NCI-H524 (cell line): ENCODE results near the gene KIF1B.
A peak's percentile ranks its signal among the peaks of the same experiment; 100 is the strongest.

ENCODE experiments used
- DNase-seq, 2 experiments: peaks; one replicate each; lab custom pipeline; 2025; lab: John Stamatoyannopoulos, UW

Gene KIF1B

DNA sequence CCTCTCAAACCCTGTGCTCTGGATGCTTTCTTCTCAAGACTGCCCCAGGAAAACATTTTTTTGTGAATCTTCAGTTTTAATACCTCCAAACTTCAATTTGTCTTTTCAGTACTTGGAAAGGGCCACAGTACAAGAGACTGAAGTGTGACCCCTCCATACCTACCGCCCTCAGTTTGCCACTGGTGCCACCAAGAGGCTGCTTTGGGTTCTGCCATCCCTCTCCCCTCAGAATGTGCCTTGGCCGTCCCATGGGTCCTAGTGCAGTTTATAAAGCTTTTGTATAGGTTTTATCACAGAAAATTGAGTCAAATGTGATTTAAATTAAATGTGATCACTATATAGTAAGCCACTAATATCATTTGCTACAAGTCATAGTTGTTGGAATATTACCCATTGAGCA lies 127.7 kb downstream of the KIF1B start:
- peak; percentile 3 to 23 for DNase-seq

DNA sequence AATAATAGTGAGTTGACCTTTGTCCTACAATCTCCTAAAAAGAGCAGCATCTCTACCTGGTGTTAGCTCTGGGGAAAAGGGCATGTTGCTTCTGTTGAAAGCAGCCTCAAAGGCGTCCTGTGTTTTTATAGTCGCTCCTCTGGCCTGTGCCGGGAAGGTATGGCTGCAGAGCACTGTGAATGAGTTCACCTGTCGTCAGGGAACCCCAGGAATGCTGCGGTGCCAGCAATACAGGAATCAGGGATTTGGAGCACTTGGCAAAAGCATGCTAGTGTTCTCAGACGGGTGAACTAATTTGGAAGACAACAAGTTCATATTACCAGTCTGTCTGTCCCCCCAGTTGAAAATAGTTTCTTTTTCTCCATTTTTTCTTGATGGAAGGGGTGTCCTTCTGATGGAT lies 128.2 kb downstream of the KIF1B start:
- DNase-seq = no peak

DNA sequence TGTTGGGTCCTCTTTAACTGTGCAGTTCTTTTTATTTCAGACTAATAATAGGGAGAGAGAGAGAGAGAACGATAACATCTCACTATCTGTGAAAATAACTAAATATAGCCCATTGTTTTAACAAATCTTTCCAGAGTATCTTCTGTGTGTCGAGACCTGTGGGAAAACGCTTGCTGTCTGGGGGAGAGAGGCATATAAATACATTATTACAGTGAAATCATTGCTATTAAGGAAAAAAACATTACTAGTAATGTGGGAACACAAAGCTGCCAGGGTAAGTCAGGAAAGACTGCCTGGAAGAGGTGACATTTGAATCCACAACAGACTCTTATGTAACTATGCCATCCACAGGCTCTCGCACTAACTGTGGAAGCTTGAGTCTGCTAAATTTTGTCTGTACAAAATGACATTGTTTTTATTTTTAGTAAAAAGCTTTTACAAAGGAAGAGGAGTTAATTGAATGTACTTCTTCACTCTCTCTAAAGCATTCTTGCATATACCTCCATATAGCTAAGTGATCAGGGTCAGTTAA lies 128.7 kb downstream of the KIF1B start:
- DNase-seq = no peak

DNA sequence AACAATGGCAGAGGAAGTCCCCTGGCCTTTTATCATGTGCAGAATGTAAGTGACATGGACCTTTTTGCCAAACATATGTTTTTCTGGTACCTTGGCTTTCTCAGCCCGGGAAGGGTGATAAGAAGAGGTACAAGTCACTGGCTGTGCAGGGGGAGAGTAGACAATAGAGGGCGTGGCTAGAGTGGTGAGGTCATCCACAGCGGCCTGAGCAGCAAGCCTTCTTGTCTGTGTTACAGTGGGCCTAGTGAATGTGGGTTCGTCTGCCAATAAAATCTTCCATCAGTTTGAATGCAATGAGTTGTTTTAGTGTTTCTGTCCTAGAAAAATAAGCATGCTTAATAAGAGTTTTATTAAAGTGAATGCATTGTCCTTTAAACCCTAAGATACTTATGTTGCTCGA lies 129.4 kb downstream of the KIF1B start:
- no peak for DNase-seq

DNA sequence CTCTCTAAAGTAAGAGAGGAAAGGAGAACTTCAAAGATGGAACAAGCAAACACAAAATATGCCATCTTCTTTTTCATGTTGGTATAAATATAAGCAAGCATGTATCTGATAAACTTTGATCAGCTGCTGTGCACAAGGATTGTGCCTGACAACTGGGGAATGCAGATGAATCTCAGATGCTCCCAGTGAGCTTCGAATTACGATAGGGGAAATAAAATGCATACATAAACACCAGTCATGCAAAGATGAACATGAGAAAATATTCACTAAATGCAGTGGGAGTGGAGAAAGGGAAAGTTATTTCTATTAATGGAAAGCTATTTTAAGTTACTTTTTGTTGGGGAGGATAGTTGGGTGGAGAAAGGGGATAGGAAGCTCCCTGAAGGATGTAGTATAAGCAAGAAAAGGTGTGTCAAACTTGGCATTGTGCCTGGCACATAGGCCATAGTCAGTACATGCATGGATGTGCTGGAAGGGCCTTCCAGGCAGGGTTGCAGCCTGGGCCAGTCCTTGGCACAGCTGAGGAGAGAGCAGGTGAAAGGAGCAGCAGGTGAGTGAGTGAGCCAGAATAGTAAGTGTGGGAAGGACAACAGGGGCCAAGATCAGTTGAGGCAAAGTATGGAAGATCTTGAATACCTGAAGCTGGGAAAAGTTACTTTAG lies 130.7 kb downstream of the KIF1B start:
- DNase-seq = no peak

DNA sequence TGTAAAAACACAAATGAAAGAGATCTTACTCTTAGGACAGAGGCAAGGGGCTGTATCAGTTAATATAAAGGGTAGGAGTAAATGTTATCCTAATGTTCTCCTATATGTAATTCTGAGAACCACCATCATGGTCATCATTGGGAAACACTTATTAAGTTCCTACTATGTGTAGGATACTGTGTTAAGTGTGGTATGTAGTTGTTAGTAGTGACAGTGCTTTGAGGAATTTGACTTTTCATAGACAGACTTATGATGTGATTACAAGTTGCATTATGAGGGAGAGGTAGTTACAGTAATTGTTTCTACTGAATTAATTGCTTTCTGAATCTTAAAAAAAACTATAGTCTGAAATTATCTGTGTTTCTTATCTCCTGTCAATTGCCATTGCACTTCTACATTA lies 136.7 kb downstream of the KIF1B start:
- no peak for DNase-seq

DNA sequence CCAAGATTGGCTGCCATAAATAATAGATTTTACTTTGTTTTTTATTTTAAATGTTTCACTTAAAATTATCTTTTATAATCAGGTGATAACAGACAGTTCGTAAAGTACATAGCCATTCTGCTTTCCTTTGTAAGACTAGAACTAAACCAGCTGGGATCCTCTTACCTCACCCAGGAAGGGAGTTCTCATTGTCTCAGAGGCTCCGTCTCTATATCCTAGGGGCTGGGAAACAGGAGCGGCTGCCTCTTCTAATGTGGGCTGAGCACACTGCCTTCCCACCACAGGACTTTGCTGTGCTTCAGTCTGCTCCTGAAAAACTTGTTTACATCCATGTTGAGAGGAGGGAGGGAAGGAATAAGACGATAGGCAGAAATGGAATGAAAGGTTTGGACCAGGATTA lies 142.9 kb downstream of the KIF1B start:
- DNase-seq = no peak

DNA sequence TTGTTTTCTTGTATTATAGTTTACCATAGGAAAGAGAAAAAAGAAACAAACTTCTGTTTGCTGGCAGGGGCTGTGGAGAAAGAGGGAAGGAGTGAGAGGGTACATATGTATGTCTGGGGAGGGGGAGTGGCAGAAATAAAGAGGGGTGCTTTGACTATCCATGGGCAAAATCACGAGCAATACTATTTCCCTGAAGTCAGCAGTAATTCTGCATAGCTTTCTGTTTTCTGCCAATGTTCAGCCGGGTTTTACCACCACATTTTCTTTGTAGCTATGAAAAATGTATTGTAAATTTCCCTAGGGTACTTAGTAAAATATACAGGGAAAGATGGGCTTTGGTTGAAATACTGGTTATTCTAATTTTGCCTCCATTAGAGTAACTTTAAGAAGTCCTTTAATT lies 143.3 kb downstream of the KIF1B start:
- no peak for DNase-seq

DNA sequence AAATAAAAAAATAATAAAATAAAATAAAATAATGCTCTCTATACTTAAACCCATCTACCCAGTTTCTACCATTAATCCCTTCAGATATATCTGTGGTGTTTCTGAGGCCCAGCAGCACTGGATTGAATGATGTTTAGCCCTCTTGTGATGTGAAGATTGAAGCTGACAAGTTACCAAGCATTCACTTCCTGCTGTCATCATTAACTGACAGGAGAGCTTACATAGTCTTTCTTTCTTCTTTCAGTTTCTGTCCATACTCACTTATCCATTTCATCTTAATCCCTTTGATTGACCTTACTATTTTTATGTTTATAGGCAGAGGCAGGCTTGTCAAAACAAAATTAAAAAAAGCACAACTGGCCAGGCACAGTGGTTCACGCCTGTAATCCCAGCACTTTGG lies 149.7 kb downstream of the KIF1B start:
- no peak for DNase-seq

DNA sequence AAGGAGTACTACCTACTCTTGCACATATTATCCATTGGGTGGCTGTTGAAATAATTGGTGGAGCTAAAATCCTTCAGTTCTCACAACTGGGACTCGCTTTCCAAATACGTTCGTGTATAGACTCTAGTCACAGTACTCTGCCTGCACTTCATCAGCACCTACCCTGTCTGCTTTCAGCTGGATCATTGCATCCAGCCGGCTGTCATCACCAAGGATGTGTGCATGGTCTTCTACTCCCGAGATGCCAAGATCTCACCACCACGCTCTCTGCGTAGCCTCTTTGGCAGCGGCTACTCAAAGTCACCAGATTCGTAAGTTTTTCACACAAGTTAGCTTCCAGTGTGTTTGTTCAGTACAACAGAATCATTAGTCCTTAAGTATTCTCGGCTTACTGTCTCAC lies 151.1 kb downstream of the KIF1B start:
- no peak for DNase-seq

DNA sequence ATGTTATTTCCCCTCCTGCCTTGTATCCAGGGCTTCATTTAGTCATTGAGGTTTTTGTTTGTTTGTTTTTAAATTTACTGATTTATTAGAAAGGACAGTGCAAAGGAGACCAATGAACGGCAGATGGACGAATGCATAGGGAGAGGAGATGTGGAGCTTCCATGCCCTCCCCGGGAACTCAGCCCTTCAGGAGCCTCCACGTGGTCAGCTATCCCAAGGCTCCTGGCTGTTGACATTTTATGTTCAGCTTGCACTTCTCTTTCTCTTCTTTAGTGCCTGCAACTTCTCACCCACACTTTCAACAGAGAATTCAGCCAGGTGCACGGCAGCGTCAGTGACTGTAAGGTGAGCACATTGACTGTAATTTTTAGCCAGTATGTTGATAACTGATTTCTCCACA lies 157.8 kb downstream of the KIF1B start:
- DNase-seq = no peak

DNA sequence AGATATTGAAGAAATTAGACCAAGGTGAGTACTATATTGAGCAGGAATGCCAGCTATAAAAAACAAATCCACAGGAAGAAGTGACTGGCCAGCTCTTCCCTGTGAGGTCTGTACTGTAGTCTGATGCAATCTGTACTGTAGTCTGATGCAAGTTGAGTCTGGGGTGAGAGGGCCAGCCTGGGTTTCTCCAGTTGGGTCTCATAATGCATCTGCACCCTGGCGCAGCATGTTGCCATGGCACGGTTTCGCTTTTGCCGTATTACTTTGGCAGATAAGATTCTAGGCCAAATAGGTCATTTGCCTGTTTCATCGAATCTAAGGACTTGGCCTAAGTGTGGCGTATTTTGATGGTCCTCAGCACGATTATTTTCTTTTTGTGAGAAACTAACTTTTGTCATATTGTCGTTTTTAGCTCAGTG lies 164.1 kb downstream of the KIF1B start:
- DNase-seq = no peak

DNA sequence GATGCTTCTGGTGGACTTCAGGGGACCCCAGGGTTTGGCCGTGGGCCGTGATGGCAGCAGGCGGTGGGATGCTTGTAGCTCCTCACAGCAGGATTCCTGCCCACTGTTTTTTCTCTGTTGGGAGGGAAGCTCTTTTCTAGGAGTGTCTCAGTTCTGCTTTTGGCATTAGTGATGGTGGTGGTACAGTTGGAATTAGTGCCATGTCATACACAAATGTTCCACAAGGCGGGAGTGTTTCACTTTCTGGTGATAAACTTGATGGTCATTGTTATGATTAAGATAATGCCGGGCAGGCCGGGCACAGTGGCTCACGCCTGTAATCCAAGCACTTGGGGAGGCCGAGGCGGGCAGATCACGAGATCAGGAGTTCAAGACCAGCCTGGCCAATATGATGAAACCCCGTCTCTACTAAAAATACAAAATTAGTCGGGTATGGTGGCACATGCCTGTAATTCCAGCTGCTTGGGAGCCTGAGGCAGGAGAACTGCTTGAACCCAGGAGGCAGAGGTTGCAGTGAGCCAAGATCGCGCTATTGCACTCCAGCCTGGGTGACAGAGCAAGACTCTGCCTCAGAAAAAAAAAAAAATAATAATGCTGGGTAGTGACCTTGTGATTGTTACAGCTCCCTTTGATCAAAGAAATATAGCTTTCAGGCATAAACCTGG lies 167.1 kb downstream of the KIF1B start:
- peak; percentile 22 to 60 for DNase-seq

DNA sequence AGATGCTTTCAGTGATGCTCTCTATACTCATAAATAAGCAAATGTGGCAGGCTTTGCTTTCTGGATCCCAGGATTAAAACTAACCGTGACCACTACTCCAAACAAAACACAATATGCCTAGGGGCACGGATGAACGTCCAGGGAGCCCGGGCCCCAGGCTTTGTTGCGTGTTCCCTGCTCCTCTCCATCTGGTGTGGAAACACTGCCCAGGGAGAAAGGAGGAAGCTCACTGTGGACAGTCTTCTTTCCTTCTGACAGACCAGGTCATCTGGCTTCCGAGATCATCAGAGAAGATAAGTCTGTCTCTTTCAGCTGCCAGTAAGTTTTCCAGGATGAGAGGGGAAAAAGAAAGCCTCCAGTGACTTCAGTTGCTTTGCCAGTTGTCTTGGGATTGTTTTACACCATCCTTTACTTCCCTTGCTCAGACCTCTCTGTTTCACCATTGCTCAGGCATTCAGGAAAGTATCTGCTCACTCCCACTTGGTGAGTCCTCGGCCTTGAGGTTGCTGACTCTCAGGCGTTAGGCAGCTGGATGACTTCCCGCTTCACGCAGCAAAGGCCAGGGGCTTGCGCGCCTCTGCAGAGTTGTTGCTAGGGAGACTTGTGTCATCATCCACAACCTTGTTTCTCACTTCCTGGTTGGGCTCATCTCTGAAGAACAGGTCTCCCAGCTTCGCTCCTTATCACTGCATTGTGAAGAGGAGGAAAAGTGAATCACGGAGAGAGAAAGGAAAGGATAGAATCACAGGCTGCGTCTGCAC lies 167.9 kb downstream of the KIF1B start:
- DNase-seq = no peak

DNA sequence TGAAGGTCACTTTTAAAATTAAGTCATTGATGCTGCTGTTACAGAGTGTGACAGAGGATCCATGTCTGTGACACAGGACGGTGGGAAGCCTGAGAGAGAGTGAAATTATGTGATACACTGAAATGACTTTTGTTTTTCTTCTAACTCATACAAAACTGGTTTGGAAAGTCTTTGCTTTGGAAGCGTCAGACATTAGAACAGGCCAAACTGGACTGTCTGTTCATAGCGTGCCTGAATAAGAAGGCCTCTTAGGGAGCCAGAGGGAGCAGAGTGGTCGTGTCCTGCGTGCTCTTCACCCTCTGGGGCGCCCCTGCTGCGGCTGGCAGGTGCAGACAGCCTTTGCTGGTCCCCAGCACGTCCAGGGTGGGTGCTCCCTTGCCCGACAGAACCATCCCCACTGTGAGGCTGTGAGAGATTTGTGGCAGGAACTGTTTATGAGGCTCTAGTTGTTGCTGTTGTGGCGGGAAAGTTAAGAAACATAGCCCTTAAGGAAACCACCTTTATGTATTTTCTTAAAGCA lies 168.8 kb downstream of the KIF1B start:
- DNase-seq = no peak

DNA sequence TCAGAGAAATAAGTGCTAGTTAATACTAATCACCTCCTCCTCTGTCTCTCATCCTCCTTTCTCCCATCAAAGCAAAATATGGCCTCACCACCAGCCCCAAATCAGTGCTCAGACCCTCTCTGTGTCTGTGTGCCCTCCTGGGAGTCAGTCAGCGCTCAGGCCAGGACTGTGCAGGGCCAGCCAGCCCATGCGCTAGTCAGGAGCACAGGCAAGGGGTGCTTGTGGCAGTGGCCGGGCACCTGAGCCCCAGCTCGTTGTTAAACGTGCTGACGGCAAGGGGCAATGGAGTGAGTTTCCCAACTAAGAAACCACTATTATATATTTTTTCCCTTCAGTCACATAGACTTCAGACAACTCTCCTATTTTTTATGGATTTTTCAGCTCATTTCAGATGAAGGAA lies 169.3 kb downstream of the KIF1B start:
- no peak for DNase-seq

DNA sequence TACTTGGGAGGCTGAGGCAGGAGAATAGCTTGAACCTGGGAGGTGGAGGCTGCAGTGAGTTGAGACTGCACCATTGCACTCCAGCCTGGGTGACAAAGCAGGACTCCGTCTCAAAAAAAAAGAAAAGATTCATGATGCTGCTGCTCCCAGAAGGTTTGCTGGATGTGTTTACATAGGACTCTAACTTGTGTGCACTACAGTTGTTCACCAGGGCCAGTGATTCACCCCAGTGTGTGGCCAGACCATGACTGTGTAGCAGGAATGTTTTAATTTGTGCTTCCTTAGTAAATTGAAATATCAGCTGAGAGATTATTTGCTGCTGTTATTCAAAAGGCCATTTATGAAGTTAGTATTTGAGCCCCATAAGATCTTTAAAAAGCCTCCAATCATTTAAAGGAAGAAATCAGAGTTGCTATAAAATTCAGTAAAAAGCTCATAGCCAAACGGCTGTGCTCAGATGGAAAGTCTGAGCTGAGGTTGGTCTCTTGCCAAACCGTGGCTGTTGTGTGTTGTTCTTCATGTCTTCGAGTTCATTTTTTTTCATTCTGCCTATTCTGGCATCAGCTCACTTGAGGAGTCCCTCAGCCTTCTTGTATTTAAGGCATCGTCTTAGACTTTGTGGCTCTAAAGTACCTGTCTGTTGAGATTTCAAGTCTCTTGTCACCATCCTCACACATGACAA lies 170.4 kb downstream of the KIF1B start:
- DNase-seq = no peak

DNA sequence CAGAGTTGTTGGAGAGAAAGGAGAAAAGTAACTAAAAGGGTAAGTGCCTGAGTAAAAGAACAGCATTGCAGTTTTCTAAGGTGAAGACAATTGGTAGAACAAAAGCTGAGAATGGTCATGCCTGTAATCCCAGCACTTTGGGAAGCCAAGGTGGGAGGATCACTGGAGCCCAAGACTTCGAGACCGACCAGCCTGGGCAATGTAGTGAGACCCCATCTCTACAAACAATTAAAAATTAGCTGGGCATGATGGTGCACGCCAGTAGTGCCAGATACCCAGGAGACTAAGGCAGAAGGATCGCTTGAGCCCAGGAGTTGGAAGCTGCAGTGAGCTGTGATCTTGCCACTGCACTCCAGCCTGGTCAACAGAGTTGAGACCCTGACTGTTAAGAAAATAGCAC lies 173.3 kb downstream of the KIF1B start:
- no peak for DNase-seq

DNA sequence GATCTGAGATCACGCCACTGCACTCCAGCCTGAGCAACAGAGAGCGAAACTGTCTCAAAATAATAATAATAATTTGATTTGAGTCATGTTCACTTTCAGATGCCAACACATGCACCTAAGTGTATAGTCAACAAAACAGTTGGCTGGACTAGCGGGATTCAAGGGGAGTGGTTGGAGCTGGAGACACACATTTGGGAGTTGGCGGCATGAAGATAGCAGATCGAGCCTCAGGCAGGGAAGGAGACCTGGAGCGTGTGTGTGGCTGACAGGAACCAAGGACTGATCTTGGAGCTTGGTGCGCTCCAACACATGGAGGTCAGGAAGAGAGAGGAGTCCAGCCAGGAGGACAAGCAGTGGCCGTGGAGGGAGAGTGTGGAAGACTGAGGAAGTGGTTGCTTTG lies 173.8 kb downstream of the KIF1B start:
- no peak for DNase-seq

DNA sequence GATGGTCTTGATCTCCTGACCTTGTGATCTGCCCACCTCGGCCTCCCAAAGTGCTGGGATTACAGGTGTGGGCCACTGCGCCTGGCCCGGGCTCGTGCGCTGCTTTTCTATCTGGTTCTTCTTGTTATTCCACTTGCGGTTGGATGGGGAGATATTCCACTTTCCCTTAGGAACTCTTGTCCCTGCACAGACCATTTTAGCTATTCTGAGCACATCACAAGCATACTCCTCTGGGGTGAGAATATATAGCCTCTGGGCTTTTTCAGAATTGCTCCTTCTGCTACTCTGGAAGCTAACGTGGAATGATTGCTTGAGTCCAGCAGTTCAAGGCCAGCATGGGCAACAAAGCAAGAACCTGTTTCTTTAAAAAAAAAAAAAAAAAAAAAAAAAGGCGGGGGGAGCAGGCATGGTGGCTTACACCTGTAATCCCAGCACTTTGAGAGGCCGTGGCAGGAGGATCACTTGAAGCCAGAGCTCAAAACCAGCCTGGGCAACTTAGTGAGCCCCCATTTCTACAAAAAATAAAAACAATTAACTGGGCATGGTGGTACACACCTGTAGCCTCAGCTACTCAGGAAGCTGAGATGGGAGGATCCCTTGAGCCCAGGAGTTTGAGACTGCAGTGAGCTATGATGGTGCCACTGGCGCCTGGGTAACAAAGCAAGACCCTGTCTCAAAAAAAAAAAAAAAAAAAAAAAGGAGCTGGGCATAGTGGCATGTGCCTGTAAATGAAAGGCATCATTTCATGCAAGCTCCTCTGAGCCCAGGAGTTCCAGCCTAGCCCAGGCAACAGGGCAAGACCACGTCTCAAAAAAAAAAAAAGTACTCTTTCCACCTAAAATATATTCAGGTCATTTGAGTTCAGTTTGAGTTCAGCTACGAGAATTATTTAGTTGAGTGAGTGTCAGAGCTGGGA lies 176.6 kb downstream of the KIF1B start:
- no peak for DNase-seq
